ENCODE measurements around the gene LHFPL6. TPM values are rescaled to one million over a fixed set of nuclear protein-coding genes. Genes with fewer than 3 reads are reported as not detected.

LHFPL6 gene
- total RNA-seq, 1 experiment from 2014 or later: 2.5 TPM

DNA sequence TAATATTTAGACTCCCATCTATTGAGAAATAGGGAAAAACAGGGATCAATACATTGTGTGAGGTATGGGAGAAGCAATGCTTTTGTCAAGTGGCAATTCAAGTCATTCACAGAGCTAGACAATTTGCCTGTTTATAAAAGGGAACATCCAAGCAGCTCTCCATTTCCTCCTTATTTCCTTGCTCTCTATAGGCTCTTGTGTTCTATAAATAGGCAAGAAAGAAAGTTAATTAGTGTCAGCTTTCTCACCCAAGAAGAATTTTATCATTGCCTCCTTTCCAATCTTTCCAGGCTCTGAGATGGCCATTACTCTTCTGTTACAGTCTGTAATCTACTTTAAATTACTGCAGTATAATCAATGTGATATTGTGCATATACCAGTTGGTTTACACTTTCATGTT lies 199.9 kb downstream of the LHFPL6 start:
- Histone ChIP-seq H3K4me1 (replicated peaks; ENCODE audit: insufficient read depth) (no peaks in the 10 kb centered on the region), H3K9me2 (ENCODE audit: insufficient read depth) (no peaks in the 10 kb centered on the region), H3K4me3 (no peak overlapping the region), H3K27ac (no peak overlapping the region), H2AFZ (no peak overlapping the region), H3K27me3 (ENCODE audit: insufficient read depth, low read depth) (no peaks in the 10 kb centered on the region), H4K20me1 (ENCODE audit: insufficient read depth) (no peaks in the 10 kb centered on the region), H3F3A (ENCODE audit: insufficient read depth, low read depth) (no peaks in the 10 kb centered on the region), H3K9me3 (ENCODE audit: insufficient read depth, low read depth) (no peaks in the 10 kb centered on the region), H3K4me2 (no peak overlapping the region), H3K79me2 (ENCODE audit: low read depth) (no peaks in the 10 kb centered on the region), H3K36me3 (ENCODE audit: low read depth) (no peaks in the 10 kb centered on the region)
- TF ChIP-seq, protein P1, sequence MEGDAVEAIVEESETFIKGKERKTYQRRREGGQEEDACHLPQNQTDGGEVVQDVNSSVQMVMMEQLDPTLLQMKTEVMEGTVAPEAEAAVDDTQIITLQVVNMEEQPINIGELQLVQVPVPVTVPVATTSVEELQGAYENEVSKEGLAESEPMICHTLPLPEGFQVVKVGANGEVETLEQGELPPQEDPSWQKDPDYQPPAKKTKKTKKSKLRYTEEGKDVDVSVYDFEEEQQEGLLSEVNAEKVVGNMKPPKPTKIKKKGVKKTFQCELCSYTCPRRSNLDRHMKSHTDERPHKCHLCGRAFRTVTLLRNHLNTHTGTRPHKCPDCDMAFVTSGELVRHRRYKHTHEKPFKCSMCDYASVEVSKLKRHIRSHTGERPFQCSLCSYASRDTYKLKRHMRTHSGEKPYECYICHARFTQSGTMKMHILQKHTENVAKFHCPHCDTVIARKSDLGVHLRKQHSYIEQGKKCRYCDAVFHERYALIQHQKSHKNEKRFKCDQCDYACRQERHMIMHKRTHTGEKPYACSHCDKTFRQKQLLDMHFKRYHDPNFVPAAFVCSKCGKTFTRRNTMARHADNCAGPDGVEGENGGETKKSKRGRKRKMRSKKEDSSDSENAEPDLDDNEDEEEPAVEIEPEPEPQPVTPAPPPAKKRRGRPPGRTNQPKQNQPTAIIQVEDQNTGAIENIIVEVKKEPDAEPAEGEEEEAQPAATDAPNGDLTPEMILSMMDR (conservative IDR thresholded peaks at IDR 0.05): no peak
- TF ChIP-seq EZH2 (IDR thresholded peaks at IDR 0.05; ENCODE audit: low read depth): no peak
- ChIA-PET CTCF (no interaction called here), POLR2A (ENCODE audit: unreplicated experiment) (interaction anchor here (0.5 kb wide), 1 partner anchor 125 kb away, joined by 3 read pairs; no protein-coding TSS in a partner anchor)
- DNase-seq: no peak
- intact Hi-C loops (cut with micrococcal nuclease; ENCODE audit: unreplicated experiment): no loop called here
- no TSS peak for BruUV-seq (replicated peaks)

DNA sequence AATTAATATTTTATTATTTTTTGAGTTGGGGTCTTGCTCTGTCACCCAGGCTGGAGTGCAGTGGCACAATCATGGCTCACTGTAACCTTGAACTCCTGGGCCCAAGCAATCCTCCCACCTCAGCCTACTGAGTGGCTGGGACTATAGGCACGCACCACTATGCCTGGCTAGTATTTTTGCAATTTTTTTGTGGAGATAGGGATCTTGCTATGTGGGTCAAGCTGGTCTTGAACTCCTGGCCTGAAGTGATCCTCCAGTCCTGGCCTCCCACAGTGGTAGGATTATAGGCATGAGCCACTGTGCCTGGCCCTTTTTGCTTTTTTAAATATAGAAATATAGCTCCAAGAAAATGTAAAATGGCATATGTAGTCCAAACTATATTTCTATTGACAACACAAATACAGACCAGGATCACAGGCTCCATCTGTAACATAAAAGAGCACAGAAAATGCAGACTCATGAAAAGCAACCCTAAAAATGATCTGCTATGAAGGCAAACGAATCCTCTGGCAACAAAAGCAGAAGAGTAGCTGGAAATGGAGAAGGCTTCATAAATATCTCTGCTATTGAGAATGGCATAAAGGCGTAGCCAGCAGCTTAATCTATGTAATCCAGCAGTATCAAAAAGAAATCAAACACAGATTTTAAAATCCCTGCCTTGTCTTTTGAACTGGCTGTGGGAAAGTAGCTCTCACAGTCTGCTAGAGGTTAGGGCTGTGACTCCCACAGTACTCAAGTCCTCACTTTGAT lies 200.6 kb downstream of the LHFPL6 start:
- ChIA-PET CTCF (no interaction called here), POLR2A (ENCODE audit: unreplicated experiment) (no interaction called here)
- H2AFZ ChIP-seq: no peak overlapping the region
- intact Hi-C loops (cut with micrococcal nuclease; ENCODE audit: unreplicated experiment): no loop called here
- no peaks in the 10 kb centered on the region for H3K9me2 ChIP-seq (ENCODE audit: insufficient read depth)
- H3K36me3 ChIP-seq (ENCODE audit: low read depth): no peaks in the 10 kb centered on the region
- H3F3A ChIP-seq (ENCODE audit: insufficient read depth, low read depth): no peaks in the 10 kb centered on the region
- H3K79me2 ChIP-seq (ENCODE audit: low read depth): no peaks in the 10 kb centered on the region
- no peak for DNase-seq
- H3K27ac ChIP-seq: no peak overlapping the region
- H3K4me3 ChIP-seq: no peak overlapping the region
- H4K20me1 ChIP-seq (ENCODE audit: insufficient read depth): no peaks in the 10 kb centered on the region
- TF ChIP-seq, protein P1 (conservative IDR thresholded peaks at IDR 0.05): no peak
- no peak for TF ChIP-seq EZH2 (IDR thresholded peaks at IDR 0.05; ENCODE audit: low read depth)
- no peaks in the 10 kb centered on the region for H3K4me1 ChIP-seq (replicated peaks; ENCODE audit: insufficient read depth)
- H3K4me2 ChIP-seq: no peak overlapping the region
- H3K27me3 ChIP-seq (ENCODE audit: insufficient read depth, low read depth): no peaks in the 10 kb centered on the region
- no TSS peak for BruUV-seq (replicated peaks)
- H3K9me3 ChIP-seq (ENCODE audit: insufficient read depth, low read depth): no peaks in the 10 kb centered on the region

DNA sequence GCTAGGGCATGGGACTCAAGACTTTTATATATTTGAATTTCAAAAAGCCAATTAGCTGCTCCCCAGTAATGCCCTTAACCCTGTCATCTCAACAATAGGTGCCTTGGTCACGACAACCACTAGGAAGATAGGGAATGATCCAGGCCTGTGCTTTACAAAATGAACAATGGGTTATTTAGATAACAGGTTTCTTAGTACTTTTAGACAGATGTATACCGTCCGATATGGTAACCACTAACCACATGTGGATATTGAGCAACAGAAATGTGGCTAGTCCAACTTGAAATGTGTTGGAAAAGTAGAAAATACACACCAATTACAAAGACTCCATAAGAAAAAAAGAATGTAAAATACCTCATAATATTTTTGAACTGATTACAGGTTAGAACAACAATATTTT lies 201.2 kb downstream of the LHFPL6 start:
- BruUV-seq (replicated peaks): no TSS peak
- no peak for DNase-seq
- no peak overlapping the region for H2AFZ ChIP-seq
- no peaks in the 10 kb centered on the region for H3K9me3 ChIP-seq (ENCODE audit: insufficient read depth, low read depth)
- TF ChIP-seq, protein P1 (conservative IDR thresholded peaks at IDR 0.05): no peak
- TF ChIP-seq EZH2 (IDR thresholded peaks at IDR 0.05; ENCODE audit: low read depth): no peak
- no peak overlapping the region for H3K4me2 ChIP-seq
- no peaks in the 10 kb centered on the region for H4K20me1 ChIP-seq (ENCODE audit: insufficient read depth)
- no peaks in the 10 kb centered on the region for H3K79me2 ChIP-seq (ENCODE audit: low read depth)
- ChIA-PET POLR2A (ENCODE audit: unreplicated experiment) (no interaction called here), CTCF (no interaction called here)
- no peaks in the 10 kb centered on the region for H3F3A ChIP-seq (ENCODE audit: insufficient read depth, low read depth)
- no peak overlapping the region for H3K4me3 ChIP-seq
- intact Hi-C loops (cut with micrococcal nuclease; ENCODE audit: unreplicated experiment): no loop called here
- H3K36me3 ChIP-seq (ENCODE audit: low read depth): no peaks in the 10 kb centered on the region
- H3K27ac ChIP-seq: no peak overlapping the region
- no peaks in the 10 kb centered on the region for H3K4me1 ChIP-seq (replicated peaks; ENCODE audit: insufficient read depth)
- no peaks in the 10 kb centered on the region for H3K9me2 ChIP-seq (ENCODE audit: insufficient read depth)
- no peaks in the 10 kb centered on the region for H3K27me3 ChIP-seq (ENCODE audit: insufficient read depth, low read depth)

All from PC-9 (cell line).